Measurements from ENCODE around the gene PRDM10.

GRCh38 chr11:129974672-129975071, 28.0 kb downstream of the PRDM10 start:
- no peak for TF ChIP-seq CTCF (conservative IDR thresholded peaks at IDR 0.05)
- no peak for TF ChIP-seq ZFX (IDR thresholded peaks at IDR 0.05)
